SK-N-MC (cell line): ENCODE data around the gene ZNF462.

Experiments
- EZH2 ChIP-seq: fragments of 200-600 bp; sonication (generic); IDR thresholded peaks from one replicate; pipeline ENCODE4 v1.6.1; 2017; ENCODE audit warnings: antibody characterized with exemption
- FOXP2 ChIP-seq: optimal IDR thresholded peaks from 2 replicates; pipeline ENCODE3; 2011; ENCODE audit warnings: mild to moderate bottlenecking, moderate library complexity; ENCODE audit not compliant: insufficient read depth; ENCODE audit errors: extremely low read length, control extremely low read depth

DNA sequence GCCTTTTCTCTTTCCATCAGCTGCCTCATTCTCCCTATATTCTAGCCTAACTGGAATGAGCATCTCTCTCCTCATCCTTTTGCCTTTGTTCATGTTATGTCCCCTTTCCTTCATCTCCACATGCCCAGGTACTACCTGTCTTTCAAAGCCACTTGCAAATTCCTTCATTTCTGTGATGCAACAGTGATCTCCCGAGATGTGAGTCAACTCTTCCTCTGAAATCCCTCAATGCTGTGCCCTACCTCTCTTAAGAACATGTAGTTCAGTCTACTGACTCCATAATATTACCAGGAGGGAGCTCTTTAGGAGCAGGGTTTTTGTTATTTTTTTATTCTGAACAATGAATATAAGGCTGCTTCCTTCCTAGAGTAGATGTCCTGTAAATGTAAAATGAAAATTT, 91.6 kb downstream of the ZNF462 start:
- TF ChIP-seq EZH2: no peak
- no peak for TF ChIP-seq FOXP2
